Stimulated activated CD8-positive, alpha-beta memory T cell treated with anti-CD3 and anti-CD28 coated beads, Interleukin-2, amount 100 ng/mL, for 48 hours (primary cell): ENCODE data around the gene KDM4C.
"Not testable (repeated sequence)": the region's sequence is repeated elsewhere in the genome, so short reads cannot be mapped to it uniquely, and the experiment has no call there.

Source experiments
- DNase-seq, 2 donors: peaks; one replicate each; pipeline ENCODE4 v3.0.0-alpha.2; 2020; ENCODE audit warnings: low read depth in 2 of 2

KDM4C gene

GRCh38 chr9:6975198-6975597 is 217.4 kb downstream of the KDM4C start:
- no peak for DNase-seq

- DNase-seq, result no peak
These were observed 220.0 kb downstream of the KDM4C start for GRCh38 chr9:6977761-6978160.

GRCh38 chr9:6978591-6978990 is 220.8 kb downstream of the KDM4C start:
- DNase-seq, result no peak

GRCh38 chr9:6984941-6985578 is 227.3 kb downstream of the KDM4C start:
- no peak for DNase-seq

GRCh38 chr9:6986141-6986815 is 228.5 kb downstream of the KDM4C start:
- DNase-seq, result no peak

GRCh38 chr9:6987381-6987780 is 229.6 kb downstream of the KDM4C start:
- DNase-seq, result no peak

- no peak for DNase-seq
These were observed 233.6 kb downstream of the KDM4C start for GRCh38 chr9:6991418-6991817.

GRCh38 chr9:6996061-6996854 is 238.5 kb downstream of the KDM4C start:
- DNase-seq, result no peak

GRCh38 chr9:6997330-6997729 is 239.6 kb downstream of the KDM4C start:
- no peak for DNase-seq

GRCh38 chr9:6999794-7000193 is 242.0 kb downstream of the KDM4C start:
- no peak for DNase-seq

GRCh38 chr9:7001571-7001970 is 243.8 kb downstream of the KDM4C start:
- DNase-seq, result no peak

GRCh38 chr9:7003861-7004260 is 246.1 kb downstream of the KDM4C start:
- no peak for DNase-seq

GRCh38 chr9:7006417-7006816 is 248.6 kb downstream of the KDM4C start:
- no peak for DNase-seq

GRCh38 chr9:7008411-7008810 is 250.6 kb downstream of the KDM4C start:
- DNase-seq, result no peak

GRCh38 chr9:7009065-7009464 is 251.3 kb downstream of the KDM4C start:
- DNase-seq, result no peak

- DNase-seq, result no peak
These were observed 253.8 kb downstream of the KDM4C start for GRCh38 chr9:7011395-7012067.

- no peak for DNase-seq
These were observed 270.2 kb downstream of the KDM4C start for GRCh38 chr9:7027996-7028395.

GRCh38 chr9:7028591-7028990 is 270.8 kb downstream of the KDM4C start:
- no peak for DNase-seq

- DNase-seq, result not testable (repeated sequence)
These were observed 273.2 kb downstream of the KDM4C start for GRCh38 chr9:7030943-7031342.

GRCh38 chr9:7033076-7034045 is 275.6 kb downstream of the KDM4C start:
- no peak for DNase-seq

GRCh38 chr9:7037176-7037575 is 279.4 kb downstream of the KDM4C start:
- DNase-seq, result no peak
